Activated naive CD4-positive, alpha-beta T cell treated with anti-CD3 and anti-CD28 coated beads, Interleukin-2, amount 50 U/mL, for 72 hours (primary cell): ENCODE data around the gene BET1L. TPM values are rescaled to one million over a fixed set of nuclear protein-coding genes. Genes with fewer than 3 reads are reported as not detected.

Experiments used
- ATAC-seq, 2 donors: fragments of 150-1000 bp; cut with Tn5 transposase; 2 replicates each; pipeline ENCODE4 v1.10.0; 2021; ENCODE audit warnings: mild to moderate bottlenecking in 2 of 2, moderate library complexity in 2 of 2
- DNase-seq, 2 donors: peaks; one replicate each; pipeline ENCODE4 v3.0.0; 2021 to 2022; ENCODE audit warnings: low spot score in 2 of 2
- H3K27ac Mint-ChIP-seq, 2 donors: one replicate each; pipeline ENCODE4 v1.8.0; 2022; ENCODE audit warnings: mild to moderate bottlenecking in 2 of 2, mixed read lengths in 2 of 2
- H3K36me3 Mint-ChIP-seq, 2 donors: one replicate each; pipeline ENCODE4 v1.8.0; 2022; ENCODE audit warnings: mixed read lengths in 2 of 2
- H3K9me3 Mint-ChIP-seq, 2 donors: one replicate each; pipeline ENCODE4 v1.8.0; 2022; ENCODE audit warnings: mixed read lengths in 2 of 2
- total RNA-seq, 2 donors: library from RNA; stranded (reverse); gene quantifications; one replicate each; pipeline ENCODE4 v1.2.3, GENCODE V29; 2022

BET1L gene
- total RNA-seq, 2 donors from 2014 or later, result 53.3 to 81.6 TPM

- no peaks in the 10 kb centered on the region for H3K9me3 Mint-ChIP-seq
Measured at GRCh38 chr11:217704-218103, 10.5 kb upstream of the BET1L start.

GRCh38 chr11:216081-216974 is 9.1 kb upstream of the BET1L start:
- DNase-seq (no peak), ATAC-seq (no peak)
- Mint-ChIP-seq H3K36me3 (peaks cover 8 to 10% of the 10 kb centered on the region in 2 donors), H3K27ac (peak overlapping the region; percentile 29 to 84), H3K9me3 (no peaks in the 10 kb centered on the region)

More at GRCh38 chr11:217704-218103, 10.5 kb upstream of the BET1L start:
- DNase-seq (no peak), ATAC-seq (no peak)
- peaks cover 4 to 6% of the 10 kb centered on the region in 2 donors for H3K36me3 Mint-ChIP-seq
- peak overlapping the region; percentile 2 to 66 for H3K27ac Mint-ChIP-seq

- peak overlapping the region; percentile 55 to 84 for H3K27ac Mint-ChIP-seq
- H3K36me3 Mint-ChIP-seq, result peaks cover 9 to 12% of the 10 kb centered on the region in 2 donors
- DNase-seq (no peak), ATAC-seq (peak in 1 of 2 donors; percentile 62)
- H3K9me3 Mint-ChIP-seq, result no peaks in the 10 kb centered on the region
Measured at GRCh38 chr11:215581-216037, 8.4 kb upstream of the BET1L start.

GRCh38 chr11:214083-214482 is 6.9 kb upstream of the BET1L start:
- Mint-ChIP-seq H3K9me3 (no peaks in the 10 kb centered on the region), H3K36me3 (peaks cover 23 to 24% of the 10 kb centered on the region in 2 donors), H3K27ac (peak overlapping the region in 1 of 2 donors; percentile 52)
- ATAC-seq (no peak), DNase-seq (no peak)

GRCh38 chr11:213111-213510 is 5.9 kb upstream of the BET1L start:
- H3K9me3 Mint-ChIP-seq, result no peaks in the 10 kb centered on the region

GRCh38 chr11:212150-213100 is 5.2 kb upstream of the BET1L start:
- ATAC-seq, result no peak
- Mint-ChIP-seq H3K36me3 (peaks cover 34 to 35% of the 10 kb centered on the region in 2 donors), H3K27ac (peak overlapping the region; percentile 82 to 99), H3K9me3 (no peaks in the 10 kb centered on the region)
- peak in 1 of 2 donors; percentile 50 for DNase-seq

More at GRCh38 chr11:213111-213510, 5.9 kb upstream of the BET1L start:
- Mint-ChIP-seq H3K36me3 (peaks cover 28% of the 10 kb centered on the region in 2 donors), H3K27ac (peak overlapping the region; percentile 44 to 99)
- DNase-seq (no peak), ATAC-seq (no peak)

GRCh38 chr11:211741-212140 is 4.5 kb upstream of the BET1L start:
- H3K9me3 Mint-ChIP-seq, result no peaks in the 10 kb centered on the region
- DNase-seq, result no peak
- peak overlapping the region; percentile 82 to 99 for H3K27ac Mint-ChIP-seq
- H3K36me3 Mint-ChIP-seq, result peaks cover 41% of the 10 kb centered on the region in 2 donors
- no peak for ATAC-seq

GRCh38 chr11:211295-211694 is 4.1 kb upstream of the BET1L start:
- ATAC-seq (no peak), DNase-seq (no peak)
- Mint-ChIP-seq H3K36me3 (peaks cover 45% of the 10 kb centered on the region in 2 donors), H3K9me3 (no peaks in the 10 kb centered on the region), H3K27ac (peak overlapping the region; percentile 82 to 99)

GRCh38 chr11:210803-211180 is 3.6 kb upstream of the BET1L start:
- peaks cover 45 to 50% of the 10 kb centered on the region in 2 donors for H3K36me3 Mint-ChIP-seq
- ATAC-seq, result no peak
- DNase-seq, result peak in 1 of 2 donors; percentile 1
- H3K9me3 Mint-ChIP-seq, result no peaks in the 10 kb centered on the region
- peak overlapping the region; percentile 82 to 99 for H3K27ac Mint-ChIP-seq

GRCh38 chr11:210122-210802 is 3.1 kb upstream of the BET1L start:
- ATAC-seq (no peak), DNase-seq (peak in 1 of 2 donors; percentile 2)
- peak overlapping the region; percentile 82 to 99 for H3K27ac Mint-ChIP-seq
- peaks cover 45 to 50% of the 10 kb centered on the region in 2 donors for H3K36me3 Mint-ChIP-seq
- H3K9me3 Mint-ChIP-seq, result no peaks in the 10 kb centered on the region

GRCh38 chr11:209275-210121 is 2.3 kb upstream of the BET1L start:
- peaks cover 45 to 50% of the 10 kb centered on the region in 2 donors for H3K36me3 Mint-ChIP-seq
- H3K27ac Mint-ChIP-seq, result peak overlapping the region; percentile 84 to 99
- ATAC-seq (no peak), DNase-seq (peak in 1 of 2 donors; percentile 7)
- no peaks in the 10 kb centered on the region for H3K9me3 Mint-ChIP-seq

- Mint-ChIP-seq H3K9me3 (no peaks in the 10 kb centered on the region), H3K36me3 (peaks cover 45 to 50% of the 10 kb centered on the region in 2 donors), H3K27ac (peak overlapping the region; percentile 84 to 99)
- DNase-seq (no peak), ATAC-seq (peak; percentile 2 to 5)
Measured at GRCh38 chr11:208917-209260, 1.7 kb upstream of the BET1L start.

- peak overlapping the region; percentile 99 for H3K27ac Mint-ChIP-seq
- H3K9me3 Mint-ChIP-seq, result no peaks in the 10 kb centered on the region
- H3K36me3 Mint-ChIP-seq, result peaks cover 47 to 50% of the 10 kb centered on the region in 2 donors
- DNase-seq, result peak; percentile 80 to 87
- peak; percentile 53 to 72 for ATAC-seq
Measured at GRCh38 chr11:208181-208916, 1.1 kb upstream of the BET1L start.

- Mint-ChIP-seq H3K9me3 (no peaks in the 10 kb centered on the region), H3K36me3 (peaks cover 46 to 48% of the 10 kb centered on the region in 2 donors), H3K27ac (peak overlapping the region; percentile 99)
- DNase-seq, result no peak
- ATAC-seq, result peak; percentile 19 to 21
Measured at GRCh38 chr11:207863-208180, 623 bp upstream of the BET1L start.
